A549 (cell line): ENCODE data around the gene CIAO3.

Source experiments
- CTCF ChIP-seq: fragments of >200 bp; sonication (Bioruptor Twin); formaldehyde crosslinking; IDR thresholded peaks from 3 replicates; pipeline ENCODE4 v1.5.1; 2016
- EP300 ChIP-seq, 2 experiments: fragments of >200 bp; sonication (Bioruptor Twin); formaldehyde crosslinking; IDR thresholded peaks; 2 replicates in 1 of 2; 3 replicates in 1 of 2; pipeline ENCODE4 v1.6.1; 2016 to 2017
- FOXS1 ChIP-seq: fragments of 250-450 bp; sonication (Bioruptor Pico); IDR thresholded peaks from 2 replicates; pipeline ENCODE4 v1.5.0; 2020; ENCODE audit warnings: mild to moderate bottlenecking, moderate library complexity
- HDAC2 ChIP-seq: fragments of 200-600 bp; sonication (generic); IDR thresholded peaks from 2 replicates; pipeline ENCODE4 v1.6.1; 2016
- POLR2A ChIP-seq: IDR thresholded peaks from 2 replicates; pipeline ENCODE4 v1.6.1; 2012; ENCODE audit warnings: mild to moderate bottlenecking, low read length
- RFX5 ChIP-seq: fragments of 450-650 bp; IDR thresholded peaks from 2 replicates; pipeline ENCODE4 v1.7.1; 2014; ENCODE audit warnings: antibody characterized with exemption, mild to moderate bottlenecking, moderate library complexity
- RNF2 ChIP-seq: fragments of 200-600 bp; sonication (generic); IDR thresholded peaks from 2 replicates; pipeline ENCODE4 v1.6.1; 2016; ENCODE audit warnings: low read depth, mild to moderate bottlenecking, antibody characterized with exemption, moderate library complexity, borderline replicate concordance
- USF2 ChIP-seq: fragments of 450-650 bp; IDR thresholded peaks from 2 replicates; pipeline ENCODE4 v1.6.1; 2014; ENCODE audit warnings: antibody characterized with exemption
- TF ChIP-seq, protein P1 (sequence below): fragments of 200-600 bp; sonication (generic); IDR thresholded peaks from 2 replicates; pipeline ENCODE4 v1.6.1; 2016; ENCODE audit warnings: antibody characterized with exemption, mild to moderate bottlenecking, moderate library complexity

DNA sequence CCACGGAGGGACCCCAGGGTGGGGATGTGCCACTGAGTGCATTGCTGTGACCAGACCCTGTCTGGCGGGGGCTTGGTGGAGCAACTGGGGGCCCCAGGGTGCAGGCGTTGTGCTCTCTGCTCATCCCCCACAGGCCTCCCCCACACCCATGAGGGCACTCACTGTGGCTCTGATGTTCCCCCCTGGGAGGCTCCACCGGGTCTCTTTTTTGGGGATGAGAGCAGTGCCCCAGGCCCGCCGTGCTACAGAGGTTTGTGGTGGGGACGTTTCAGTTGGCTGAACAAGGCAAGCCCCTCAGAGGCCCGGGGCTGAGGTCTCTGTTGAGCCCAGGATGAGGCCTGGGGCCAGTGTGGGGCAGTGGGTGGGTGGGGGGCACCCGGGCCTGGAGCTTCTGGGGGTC, 17.1 kb downstream of the CIAO3 start:
- TF ChIP-seq FOXS1 (CRISPR knock-in tag): no peak
- no peak for TF ChIP-seq CTCF
- TF ChIP-seq, protein P1, sequence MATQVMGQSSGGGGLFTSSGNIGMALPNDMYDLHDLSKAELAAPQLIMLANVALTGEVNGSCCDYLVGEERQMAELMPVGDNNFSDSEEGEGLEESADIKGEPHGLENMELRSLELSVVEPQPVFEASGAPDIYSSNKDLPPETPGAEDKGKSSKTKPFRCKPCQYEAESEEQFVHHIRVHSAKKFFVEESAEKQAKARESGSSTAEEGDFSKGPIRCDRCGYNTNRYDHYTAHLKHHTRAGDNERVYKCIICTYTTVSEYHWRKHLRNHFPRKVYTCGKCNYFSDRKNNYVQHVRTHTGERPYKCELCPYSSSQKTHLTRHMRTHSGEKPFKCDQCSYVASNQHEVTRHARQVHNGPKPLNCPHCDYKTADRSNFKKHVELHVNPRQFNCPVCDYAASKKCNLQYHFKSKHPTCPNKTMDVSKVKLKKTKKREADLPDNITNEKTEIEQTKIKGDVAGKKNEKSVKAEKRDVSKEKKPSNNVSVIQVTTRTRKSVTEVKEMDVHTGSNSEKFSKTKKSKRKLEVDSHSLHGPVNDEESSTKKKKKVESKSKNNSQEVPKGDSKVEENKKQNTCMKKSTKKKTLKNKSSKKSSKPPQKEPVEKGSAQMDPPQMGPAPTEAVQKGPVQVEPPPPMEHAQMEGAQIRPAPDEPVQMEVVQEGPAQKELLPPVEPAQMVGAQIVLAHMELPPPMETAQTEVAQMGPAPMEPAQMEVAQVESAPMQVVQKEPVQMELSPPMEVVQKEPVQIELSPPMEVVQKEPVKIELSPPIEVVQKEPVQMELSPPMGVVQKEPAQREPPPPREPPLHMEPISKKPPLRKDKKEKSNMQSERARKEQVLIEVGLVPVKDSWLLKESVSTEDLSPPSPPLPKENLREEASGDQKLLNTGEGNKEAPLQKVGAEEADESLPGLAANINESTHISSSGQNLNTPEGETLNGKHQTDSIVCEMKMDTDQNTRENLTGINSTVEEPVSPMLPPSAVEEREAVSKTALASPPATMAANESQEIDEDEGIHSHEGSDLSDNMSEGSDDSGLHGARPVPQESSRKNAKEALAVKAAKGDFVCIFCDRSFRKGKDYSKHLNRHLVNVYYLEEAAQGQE: no peak
- TF ChIP-seq RFX5: no peak
- TF ChIP-seq HDAC2: no peak
- TF ChIP-seq USF2: no peak
- no peak for TF ChIP-seq POLR2A
- no peak for TF ChIP-seq RNF2
- TF ChIP-seq EP300 (IDR thresholded peaks at IDR 0.05): no peak
